Left forelimb (tissue), 1 donor: Measurements from ENCODE around the gene WDR82.

Experiments used
- DNase-seq: peaks from one replicate; pipeline ENCODE4 v3.0.0-alpha.2; 2018; ENCODE audit warnings: low spot score

Gene WDR82

GRCh38 chr3:52237006-52237656 lies 41.3 kb downstream of the WDR82 start:
- no peak for DNase-seq

GRCh38 chr3:52236424-52236886 lies 42.0 kb downstream of the WDR82 start:
- no peak for DNase-seq

- DNase-seq = no peak
Observed at GRCh38 chr3:52234516-52235447, 43.7 kb downstream of the WDR82 start.

GRCh38 chr3:52233968-52234367 lies 44.5 kb downstream of the WDR82 start:
- no peak for DNase-seq

- DNase-seq = no peak
Observed at GRCh38 chr3:52233108-52233591, 45.3 kb downstream of the WDR82 start.

- DNase-seq = no peak
Observed at GRCh38 chr3:52232279-52233107, 46.0 kb downstream of the WDR82 start.

GRCh38 chr3:52231502-52232278 lies 46.8 kb downstream of the WDR82 start:
- DNase-seq = no peak

GRCh38 chr3:52230889-52231499 lies 47.5 kb downstream of the WDR82 start:
- no peak for DNase-seq

- no peak for DNase-seq
Observed at GRCh38 chr3:52230461-52230860, 48.0 kb downstream of the WDR82 start.

- DNase-seq = no peak
Observed at GRCh38 chr3:52229656-52230055, 48.8 kb downstream of the WDR82 start.

- DNase-seq = no peak
Observed at GRCh38 chr3:52228751-52229291, 49.6 kb downstream of the WDR82 start.

GRCh38 chr3:52228266-52228665 lies 50.2 kb downstream of the WDR82 start:
- no peak for DNase-seq

- DNase-seq = no peak
Observed at GRCh38 chr3:52227766-52228165, 50.7 kb downstream of the WDR82 start.

- no peak for DNase-seq
Observed at GRCh38 chr3:52227117-52227516, 51.3 kb downstream of the WDR82 start.

- no peak for DNase-seq
Observed at GRCh38 chr3:52226229-52226817, 52.1 kb downstream of the WDR82 start.

GRCh38 chr3:52225452-52226228 lies 52.8 kb downstream of the WDR82 start, which contains the start of gene TLR9:
TLR9 (minus strand) TSS chr3:52225645; CDS start chr3:52225529, 116 bp downstream.
- no peak for DNase-seq

GRCh38 chr3:52223449-52224408 lies 54.7 kb downstream of the WDR82 start:
- no peak for DNase-seq
